ENCODE results near the gene ZNF618. TPM values are rescaled to one million over a fixed set of nuclear protein-coding genes. Genes with fewer than 3 reads are reported as not detected.

The ZNF618 gene
- total RNA-seq, 1 experiment from 2014 or later = 1.2 TPM

- Histone ChIP-seq H3K27me3 (replicated peaks; ENCODE audit: control insufficient read depth, insufficient read depth, low read length) (no peaks in the 10 kb centered on the region), H3K4me3 (ENCODE audit: low read depth, low read length) (no peak overlapping the region), H3K36me3 (ENCODE audit: control insufficient read depth, insufficient read depth, low read length) (no peaks in the 10 kb centered on the region), H3K9me3 (no peaks in the 10 kb centered on the region), H3K4me1 (peaks cover 15% of the 10 kb centered on the region)
- peaks cover 15% of the 10 kb centered on the region for H3K4me1 Mint-ChIP-seq (ENCODE audit: low read depth, unreplicated experiment)
- no peak overlapping the region for H3K4me3 Mint-ChIP-seq (ENCODE audit: unreplicated experiment)
- no peak overlapping the region for H3K27ac Mint-ChIP-seq (ENCODE audit: unreplicated experiment)
- POLR2A ChIA-PET = no interaction called here
- DNase-seq = no peak
- TF ChIP-seq CTCF (IDR thresholded peaks at IDR 0.05; ENCODE audit: insufficient read depth in 1 of 2, low read depth in 1 of 2, low read length in 1 of 2, severe bottlenecking in 1 of 2, unreplicated experiment in 1 of 2) = no peak
- BruUV-seq (replicated peaks) = no TSS peak
- no peaks in the 10 kb centered on the region for H3K9me3 Mint-ChIP-seq (ENCODE audit: unreplicated experiment)
- CTCF ChIA-PET = no interaction called here
- intact Hi-C loops (cut with micrococcal nuclease; ENCODE audit: unreplicated experiment) = no loop called here
- H3K27me3 Mint-ChIP-seq (ENCODE audit: insufficient read depth, unreplicated experiment) = no peaks in the 10 kb centered on the region
- peaks cover 20% of the 10 kb centered on the region for H3K36me3 Mint-ChIP-seq (ENCODE audit: insufficient read depth, unreplicated experiment)
Observed at GRCh38 chr9:114086607-114087006, 210.5 kb downstream of the ZNF618 start.

GRCh38 chr9:114087721-114088120 is 211.6 kb downstream of the ZNF618 start:
- no peak overlapping the region for H3K4me3 Mint-ChIP-seq (ENCODE audit: unreplicated experiment)
- peaks cover 20% of the 10 kb centered on the region for H3K36me3 Mint-ChIP-seq (ENCODE audit: insufficient read depth, unreplicated experiment)
- Histone ChIP-seq H3K9me3 (no peaks in the 10 kb centered on the region), H3K36me3 (ENCODE audit: control insufficient read depth, insufficient read depth, low read length) (0 out of 2 replicates have a peak, but pooled peaks cover 1% of the 10 kb centered on the region), H3K4me1 (peaks cover 4% of the 10 kb centered on the region), H3K4me3 (ENCODE audit: low read depth, low read length) (no peak overlapping the region), H3K27me3 (replicated peaks; ENCODE audit: control insufficient read depth, insufficient read depth, low read length) (no peaks in the 10 kb centered on the region)
- ChIA-PET POLR2A (interaction anchor here (0.6 kb wide), 1 partner anchor 135 kb away, joined by 4 read pairs; no protein-coding TSS in a partner anchor), CTCF (interaction anchor here (0.6 kb wide), 1 partner anchor 316 kb away, joined by 3 read pairs; no protein-coding TSS in a partner anchor)
- H3K9me3 Mint-ChIP-seq (ENCODE audit: unreplicated experiment) = no peaks in the 10 kb centered on the region
- TF ChIP-seq CTCF (IDR thresholded peaks at IDR 0.05; ENCODE audit: insufficient read depth in 1 of 2, low read depth in 1 of 2, low read length in 1 of 2, severe bottlenecking in 1 of 2, unreplicated experiment in 1 of 2) = no peak
- H3K27ac Mint-ChIP-seq (ENCODE audit: unreplicated experiment) = no peak overlapping the region
- no peaks in the 10 kb centered on the region for H3K27me3 Mint-ChIP-seq (ENCODE audit: insufficient read depth, unreplicated experiment)
- BruUV-seq (replicated peaks) = no TSS peak
- intact Hi-C loops (cut with micrococcal nuclease; ENCODE audit: unreplicated experiment) = no loop called here
- peaks cover 4% of the 10 kb centered on the region for H3K4me1 Mint-ChIP-seq (ENCODE audit: low read depth, unreplicated experiment)
- no peak for DNase-seq

- POLR2A ChIA-PET = interaction anchor here (1.3 kb wide), 1 partner anchor 11 kb away, joined by 4 read pairs; no protein-coding TSS in a partner anchor
- intact Hi-C loops (cut with micrococcal nuclease; ENCODE audit: unreplicated experiment) = no loop called here
- H3K4me1 Mint-ChIP-seq (ENCODE audit: low read depth, unreplicated experiment) = no peaks in the 10 kb centered on the region
Observed at GRCh38 chr9:114088571-114089170, 212.6 kb downstream of the ZNF618 start.

More at GRCh38 chr9:114088571-114089170, 212.6 kb downstream of the ZNF618 start:
- no peak for DNase-seq
- BruUV-seq (replicated peaks) = no TSS peak
- Mint-ChIP-seq H3K27me3 (ENCODE audit: insufficient read depth, unreplicated experiment) (no peaks in the 10 kb centered on the region), H3K27ac (ENCODE audit: unreplicated experiment) (no peak overlapping the region), H3K9me3 (ENCODE audit: unreplicated experiment) (no peaks in the 10 kb centered on the region), H3K4me3 (ENCODE audit: unreplicated experiment) (no peak overlapping the region), H3K36me3 (ENCODE audit: insufficient read depth, unreplicated experiment) (peaks cover 20% of the 10 kb centered on the region)
- Histone ChIP-seq H3K27me3 (replicated peaks; ENCODE audit: control insufficient read depth, insufficient read depth, low read length) (no peaks in the 10 kb centered on the region), H3K36me3 (ENCODE audit: control insufficient read depth, insufficient read depth, low read length) (peaks cover 5% of the 10 kb centered on the region), H3K4me3 (ENCODE audit: low read depth, low read length) (no peak overlapping the region), H3K9me3 (no peaks in the 10 kb centered on the region), H3K4me1 (no peaks in the 10 kb centered on the region)
- no peak for TF ChIP-seq CTCF (IDR thresholded peaks at IDR 0.05; ENCODE audit: insufficient read depth in 1 of 2, low read depth in 1 of 2, low read length in 1 of 2, severe bottlenecking in 1 of 2, unreplicated experiment in 1 of 2)
- CTCF ChIA-PET = interaction anchor here (0.6 kb wide), 1 partner anchor 521 kb away, joined by 3 read pairs; no protein-coding TSS in a partner anchor
